ENCODE data around the gene INPP5F.

DNA sequence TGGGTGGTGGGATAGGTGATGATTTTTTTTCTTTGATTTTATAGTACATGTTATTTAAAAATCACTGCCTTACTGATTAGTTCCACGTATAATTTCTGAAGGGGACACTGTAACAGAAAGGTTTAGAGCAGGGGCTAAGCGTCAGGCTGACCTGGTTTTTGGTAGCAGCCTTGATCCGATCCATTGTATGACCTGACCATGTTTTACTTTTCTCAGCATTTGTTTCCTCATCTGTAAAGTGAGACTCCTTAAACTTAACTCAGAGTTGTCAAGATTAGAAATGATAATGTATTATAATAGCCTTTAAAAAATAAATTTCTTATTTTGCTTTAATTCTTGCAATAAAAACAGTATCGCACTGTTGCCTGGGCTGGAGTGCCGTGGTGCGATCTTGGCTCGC is 23.6 kb downstream of the INPP5F start:
- no peak for TF ChIP-seq EZH2phosphoT487 (IDR thresholded peaks at IDR 0.05; ENCODE audit: insufficient read depth, low read depth)
- no peak for TF ChIP-seq EZH2 (IDR thresholded peaks at IDR 0.05; ENCODE audit: insufficient read depth, poor library complexity, severe bottlenecking)
